Right atrium auricular region (tissue), 2 donors: ENCODE results near the gene SUPT20HL2. TPM values are rescaled to one million over a fixed set of nuclear protein-coding genes. Genes with fewer than 3 reads are reported as not detected.
"Not testable (repeated sequence)": the region's sequence is repeated elsewhere in the genome, so short reads cannot be mapped to it uniquely, and the experiment has no call there.

Experiments
- DNase-seq: peaks from one replicate; pipeline ENCODE4 v3.0.0-alpha.2; 2019; ENCODE audit warnings: low spot score
- H3K27ac ChIP-seq, 2 donors: fragments of 200-600 bp; sonication (generic); 1 replicate in 1 of 2; 2 replicates in 1 of 2; pipeline ENCODE4 v1.5.1; 2016 to 2019
- H3K27me3 ChIP-seq, 2 donors: fragments of 200-600 bp; sonication (generic); one replicate each; pipeline versions ENCODE4 v1.5.1 to v1.6.0; 2017 to 2019
- H3K36me3 ChIP-seq: fragments of 200-600 bp; sonication (generic); one replicate; pipeline ENCODE4 v1.5.1; 2016
- H3K4me1 ChIP-seq, 2 donors: fragments of 200-600 bp; sonication (generic); one replicate each; pipeline versions ENCODE4 v1.5.1 to v1.6.0; 2017 to 2019
- H3K4me3 ChIP-seq, 2 donors: fragments of 200-600 bp; sonication (generic); 1 replicate in 1 of 2; 2 replicates in 1 of 2; pipeline ENCODE4 v1.5.1; 2017 to 2019; ENCODE audit warnings: mild to moderate bottlenecking in 1 of 2, moderate library complexity in 1 of 2
- H3K9me3 ChIP-seq, 2 donors: fragments of 200-600 bp; sonication (generic); one replicate each; pipeline ENCODE4 v1.5.1; 2019
- total RNA-seq, 2 donors: library from RNA; depleted of rRNA; stranded (reverse); fragments of >200 nt; gene quantifications; one replicate each; pipeline ENCODE4 v1.1.0, GENCODE V29; 2016
- TF ChIP-seq, protein P1 (sequence below), 2 donors: fragments of 200-600 bp; sonication (generic); IDR thresholded peaks; one replicate each; pipeline ENCODE4 v1.5.1; 2019; ENCODE audit warnings: antibody characterized with exemption in 2 of 2

SUPT20HL2 gene
- not detected for total RNA-seq

DNA sequence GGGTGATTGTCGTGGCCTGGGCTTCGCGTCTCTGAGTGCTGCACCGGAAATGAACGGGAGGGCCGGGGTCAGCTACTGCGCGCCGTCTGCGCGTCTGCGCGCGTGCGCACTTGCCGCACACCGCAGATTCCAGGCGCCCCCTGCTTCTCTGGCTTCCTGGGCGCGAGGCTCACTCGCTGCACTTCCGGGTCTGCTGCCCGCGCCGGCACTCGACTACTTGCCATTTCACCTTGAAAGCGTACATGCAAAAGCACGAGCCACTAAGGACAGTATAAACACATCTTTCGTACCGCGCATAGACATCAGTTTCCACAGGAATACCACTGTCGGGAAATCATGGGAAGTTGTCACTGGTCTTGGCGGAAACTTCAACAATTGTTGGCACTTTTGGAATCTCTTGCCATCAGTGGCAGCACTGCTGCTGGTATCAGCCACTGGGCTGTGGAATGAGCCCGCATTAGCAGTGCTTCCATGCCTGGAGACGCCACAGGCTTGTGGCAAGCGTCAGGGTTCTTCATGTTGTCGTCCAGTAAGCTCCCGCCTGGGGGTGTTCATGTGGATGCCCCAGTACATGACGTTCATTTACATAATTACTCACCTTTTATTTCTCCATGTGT lies at the start of gene SUPT20HL2:
SUPT20HL2 (minus strand) TSS at position 51 of the 617 bp plus-strand sequence. CDS start 754 bp downstream, outside the sequence.
- H3K27me3 ChIP-seq, result no peaks in the 10 kb centered on the region
- DNase-seq, result no peak
- TF ChIP-seq, protein P1, sequence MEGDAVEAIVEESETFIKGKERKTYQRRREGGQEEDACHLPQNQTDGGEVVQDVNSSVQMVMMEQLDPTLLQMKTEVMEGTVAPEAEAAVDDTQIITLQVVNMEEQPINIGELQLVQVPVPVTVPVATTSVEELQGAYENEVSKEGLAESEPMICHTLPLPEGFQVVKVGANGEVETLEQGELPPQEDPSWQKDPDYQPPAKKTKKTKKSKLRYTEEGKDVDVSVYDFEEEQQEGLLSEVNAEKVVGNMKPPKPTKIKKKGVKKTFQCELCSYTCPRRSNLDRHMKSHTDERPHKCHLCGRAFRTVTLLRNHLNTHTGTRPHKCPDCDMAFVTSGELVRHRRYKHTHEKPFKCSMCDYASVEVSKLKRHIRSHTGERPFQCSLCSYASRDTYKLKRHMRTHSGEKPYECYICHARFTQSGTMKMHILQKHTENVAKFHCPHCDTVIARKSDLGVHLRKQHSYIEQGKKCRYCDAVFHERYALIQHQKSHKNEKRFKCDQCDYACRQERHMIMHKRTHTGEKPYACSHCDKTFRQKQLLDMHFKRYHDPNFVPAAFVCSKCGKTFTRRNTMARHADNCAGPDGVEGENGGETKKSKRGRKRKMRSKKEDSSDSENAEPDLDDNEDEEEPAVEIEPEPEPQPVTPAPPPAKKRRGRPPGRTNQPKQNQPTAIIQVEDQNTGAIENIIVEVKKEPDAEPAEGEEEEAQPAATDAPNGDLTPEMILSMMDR (IDR thresholded peaks at IDR 0.05), result no peak
- H3K27ac ChIP-seq, result no peak within 1 kb of the TSS
- no peaks in the 10 kb centered on the region for H3K4me1 ChIP-seq
- H3K4me3 ChIP-seq, result no peak within 1 kb of the TSS
- no peaks in the 10 kb centered on the region for H3K9me3 ChIP-seq
- H3K36me3 ChIP-seq, result no peaks in the 10 kb centered on the region

DNA sequence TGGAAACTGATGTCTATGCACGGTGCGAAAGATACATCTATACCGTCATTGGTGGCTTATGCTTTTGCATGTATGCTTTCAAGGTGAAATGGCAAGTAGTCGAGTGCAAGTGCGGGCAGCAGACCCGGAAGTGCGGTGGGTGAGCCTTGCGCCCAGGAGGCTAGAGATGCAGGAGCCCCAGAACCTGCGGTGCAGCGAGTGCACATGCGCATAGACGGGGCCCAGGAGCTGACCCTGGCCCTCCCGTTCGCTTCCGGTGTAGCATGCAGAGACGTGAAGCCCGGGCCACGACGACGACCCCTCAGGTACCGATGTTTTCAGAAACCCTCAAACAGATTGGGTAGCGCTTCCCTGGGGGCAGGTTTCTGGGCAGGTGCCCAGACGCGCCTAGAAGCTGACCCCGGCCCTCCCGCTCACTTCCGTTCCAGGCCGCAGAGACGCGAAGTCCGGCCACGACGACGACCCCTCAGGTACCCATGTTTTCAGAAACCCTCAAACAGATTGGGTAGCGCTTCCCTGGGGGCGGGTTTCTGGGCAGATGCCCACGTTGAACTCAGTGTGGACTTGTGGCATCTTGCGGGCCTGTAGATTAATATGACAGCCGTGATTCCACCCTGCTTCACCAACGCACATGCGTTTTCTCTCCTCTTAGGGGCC lies 48.3 kb upstream of the SUPT20HL2 start:
- H3K4me1 ChIP-seq, result not testable (repeated sequence)

DNA sequence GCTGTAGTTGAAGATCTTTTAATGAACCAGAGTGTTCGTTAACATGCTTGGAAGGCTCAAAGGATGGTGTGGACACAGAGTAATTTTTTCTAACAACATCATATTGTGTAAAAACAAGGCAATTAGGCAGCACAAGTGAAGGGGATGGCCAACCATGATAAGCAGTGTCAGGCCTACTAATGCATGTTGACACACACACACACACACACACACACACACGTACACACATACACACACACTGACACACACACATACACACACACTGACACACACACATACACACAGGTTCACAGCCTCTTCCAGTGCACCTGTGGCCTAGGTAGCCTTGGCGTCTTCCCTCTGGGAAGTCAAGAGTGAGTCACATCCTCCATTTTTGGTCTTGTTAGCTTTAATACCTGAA lies 46.4 kb upstream of the SUPT20HL2 start, which contains the start of gene SUPT20HL1:
SUPT20HL1 (plus strand) TSS at position 368 of the 400 bp plus-strand sequence. CDS start 2,122 bp downstream, outside the sequence.
- Histone ChIP-seq H3K36me3 (no peaks in the 10 kb centered on the region), H3K4me3 (no peak within 1 kb of the TSS), H3K9me3 (no peaks in the 10 kb centered on the region), H3K4me1 (no peaks in the 10 kb centered on the region), H3K27me3 (no peaks in the 10 kb centered on the region), H3K27ac (no peak within 1 kb of the TSS)
- TF ChIP-seq, protein P1 (IDR thresholded peaks at IDR 0.05), result no peak
- no peak for DNase-seq

More for the DNA sequence above, 48.3 kb upstream of the SUPT20HL2 start:
- not testable (repeated sequence) for H3K4me3 ChIP-seq, DNase-seq, H3K27me3 ChIP-seq, H3K9me3 ChIP-seq, H3K36me3 ChIP-seq, H3K27ac ChIP-seq

DNA sequence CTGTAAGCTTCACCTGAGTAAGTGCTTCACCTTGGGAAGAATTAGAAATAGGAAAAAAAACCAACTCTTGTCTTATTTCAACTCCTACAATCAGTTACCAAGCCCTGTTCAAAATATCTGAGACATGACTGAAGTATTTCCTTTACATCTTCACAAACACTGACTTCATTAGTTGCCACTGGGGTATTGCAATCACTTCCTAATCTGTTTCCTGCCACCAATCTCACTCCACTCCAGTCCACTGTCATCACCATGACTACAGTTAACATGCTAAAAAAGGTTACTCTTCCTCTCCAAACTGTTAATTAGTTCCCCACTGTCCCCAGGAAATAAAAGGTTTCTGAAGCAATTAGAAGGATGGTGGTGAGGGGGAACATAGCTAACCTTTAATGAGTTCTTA lies 43.2 kb upstream of the SUPT20HL2 start:
- no peak overlapping the region for H3K4me3 ChIP-seq
- H3K4me1 ChIP-seq, result no peaks in the 10 kb centered on the region
- H3K9me3 ChIP-seq, result no peaks in the 10 kb centered on the region
- DNase-seq, result no peak
- no peaks in the 10 kb centered on the region for H3K36me3 ChIP-seq
- H3K27ac ChIP-seq, result no peak overlapping the region
- TF ChIP-seq, protein P1 (IDR thresholded peaks at IDR 0.05), result no peak
- no peaks in the 10 kb centered on the region for H3K27me3 ChIP-seq

DNA sequence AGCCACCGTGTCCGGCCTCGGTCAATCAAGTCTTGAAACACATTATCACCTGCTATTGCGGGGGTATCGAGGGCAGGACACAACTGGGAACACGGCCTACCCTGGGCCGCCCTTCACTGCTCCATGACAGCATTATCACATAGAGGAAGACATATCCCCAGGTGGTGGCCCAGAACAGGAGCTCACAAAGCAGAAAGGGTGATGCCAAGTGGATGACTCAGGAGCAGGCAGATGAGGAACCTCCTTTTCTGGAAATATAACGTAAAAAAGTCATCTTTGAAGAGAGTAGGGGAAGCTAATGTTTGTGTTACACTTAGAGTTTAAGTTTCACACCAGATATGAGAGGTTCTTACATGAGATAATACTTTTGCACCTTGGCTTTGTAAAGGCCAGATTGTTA lies 41.2 kb upstream of the SUPT20HL2 start:
- H3K36me3 ChIP-seq, result no peaks in the 10 kb centered on the region
- H3K27me3 ChIP-seq, result no peaks in the 10 kb centered on the region
- H3K9me3 ChIP-seq, result no peaks in the 10 kb centered on the region
- no peak for DNase-seq
- H3K27ac ChIP-seq, result no peak overlapping the region
- H3K4me1 ChIP-seq, result no peaks in the 10 kb centered on the region
- TF ChIP-seq, protein P1 (IDR thresholded peaks at IDR 0.05), result no peak
- H3K4me3 ChIP-seq, result no peak overlapping the region

DNA sequence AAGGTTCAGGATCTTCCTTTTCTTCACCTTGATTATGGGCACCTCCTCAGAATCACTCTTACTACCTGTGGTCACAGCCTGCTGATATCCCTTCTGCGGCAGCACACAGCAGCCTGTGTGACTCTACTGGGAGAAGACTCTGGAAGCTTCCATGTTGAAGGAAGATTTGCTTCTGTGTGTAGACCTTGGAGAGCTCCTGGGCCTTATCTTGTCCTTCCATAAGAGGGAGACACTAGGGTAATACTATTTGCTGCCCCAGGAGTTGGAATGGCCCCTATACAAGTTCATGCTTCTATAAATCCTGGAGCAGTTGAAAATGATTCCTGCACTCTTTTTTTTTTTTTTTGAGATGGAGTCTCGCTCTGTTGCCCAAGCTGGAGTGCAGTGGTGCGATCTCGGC lies 36.3 kb upstream of the SUPT20HL2 start:
- H3K4me1 ChIP-seq, result no peaks in the 10 kb centered on the region
- no peak overlapping the region for H3K27ac ChIP-seq
- no peaks in the 10 kb centered on the region for H3K36me3 ChIP-seq
- DNase-seq, result no peak
- H3K27me3 ChIP-seq, result no peaks in the 10 kb centered on the region
- TF ChIP-seq, protein P1 (IDR thresholded peaks at IDR 0.05), result no peak
- H3K4me3 ChIP-seq, result no peak overlapping the region
- H3K9me3 ChIP-seq, result no peaks in the 10 kb centered on the region
